Measurements from ENCODE around the gene RPL21. TPM values are rescaled to one million over a fixed set of nuclear protein-coding genes. Genes with fewer than 3 reads are reported as not detected.
A peak's percentile ranks its signal among the peaks of the same experiment; 100 is the strongest.

Gene RPL21
- total RNA-seq, 2 experiments from 2014 or later: 1,706 to 1,738 TPM

- CTCF ChIA-PET (ENCODE audit: unreplicated experiment): no interaction called here
Measured at GRCh38 chr13:27250833-27251165, 559 bp upstream of the RPL21 start.

DNA sequence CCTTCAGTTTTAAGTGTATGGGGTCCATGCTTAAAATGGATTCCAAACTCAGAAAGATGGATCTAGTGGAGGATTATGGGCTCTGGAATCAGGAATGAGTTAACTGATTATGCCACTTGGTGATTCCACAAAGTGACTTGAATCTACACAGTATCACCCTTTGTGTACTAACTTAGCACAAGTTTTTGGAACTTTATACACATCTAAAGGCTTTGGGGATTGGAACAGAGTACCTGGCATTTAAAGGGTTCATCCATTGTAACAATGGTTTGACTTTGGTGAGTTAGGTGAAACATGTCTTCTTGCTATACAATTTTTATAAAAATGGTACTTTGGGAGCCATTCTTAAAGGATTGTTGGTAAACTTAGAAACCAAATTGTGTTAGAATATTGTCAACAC lies 1.1 kb downstream of the RPL21 start:
- no peaks in the 10 kb centered on the region for H3K9me3 ChIP-seq (ENCODE audit: low read length)
- peaks cover 60% of the 10 kb centered on the region for H3K36me3 ChIP-seq (ENCODE audit: insufficient read depth, low read length)
- H3K27ac ChIP-seq (ENCODE audit: low read depth, low read length, poor library complexity, severe bottlenecking): peak overlapping the region; percentile 84
- no peaks in the 10 kb centered on the region for H3K9me2 ChIP-seq (ENCODE audit: insufficient read depth, low read length)
- peaks cover 48% of the 10 kb centered on the region for H3K4me1 ChIP-seq (ENCODE audit: insufficient read depth, low read length, poor library complexity, severe bottlenecking)
- H3K4me3 ChIP-seq (ENCODE audit: low read depth, low read length, poor library complexity, severe bottlenecking): peak overlapping the region; percentile 99
- intact Hi-C loops (cut with micrococcal nuclease; ENCODE audit: unreplicated experiment): loop anchor here (5.0 kb wide), 1 partner anchor 55 kb away; no protein-coding TSS in a partner anchor
- no peak overlapping the region for H2AFZ ChIP-seq (ENCODE audit: low read length)
- ChIA-PET POLR2A (interaction anchor here (1.0 kb wide), 1 partner anchor 53 kb away, joined by 4 read pairs; no protein-coding TSS in a partner anchor), CTCF (ENCODE audit: unreplicated experiment) (no interaction called here)
- H3K79me2 ChIP-seq (ENCODE audit: insufficient read depth, low read depth, low read length): peaks cover 69% of the 10 kb centered on the region
- peaks cover 18% of the 10 kb centered on the region; the same call in 1 of the 2 replicates for H4K20me1 ChIP-seq (ENCODE audit: insufficient read depth, low read length)
- no TSS peak for BruUV-seq (replicated peaks)
- no peak for TF ChIP-seq CTCF (conservative IDR thresholded peaks at IDR 0.05; ENCODE audit: low read length)
- TF ChIP-seq EZH2phosphoT487 (IDR thresholded peaks at IDR 0.05; ENCODE audit: borderline replicate concordance, low read depth, low read length): no peak
- H3K4me2 ChIP-seq (ENCODE audit: low read length): peak overlapping the region; percentile 89
- no peak for DNase-seq (ENCODE audit: low spot score)

More at GRCh38 chr13:27250833-27251165, 559 bp upstream of the RPL21 start:
- peaks cover 18% of the 10 kb centered on the region; the same call in 1 of the 2 replicates for H4K20me1 ChIP-seq (ENCODE audit: insufficient read depth, low read length)
- POLR2A ChIA-PET: interaction anchor here (0.7 kb wide), 2 partner anchors 25 to 254 kb away, joined by 3 read pairs; no protein-coding TSS in a partner anchor
- peak overlapping the region; percentile 89 for H3K4me2 ChIP-seq (ENCODE audit: low read length)
- no peak for DNase-seq (ENCODE audit: low spot score)
- peak overlapping the region; percentile 84 for H3K27ac ChIP-seq (ENCODE audit: low read depth, low read length, poor library complexity, severe bottlenecking)
- H3K79me2 ChIP-seq (ENCODE audit: insufficient read depth, low read depth, low read length): peaks cover 60% of the 10 kb centered on the region
- peak overlapping the region; percentile 47; the same call in 1 of the 2 replicates for H2AFZ ChIP-seq (ENCODE audit: low read length)
- no peaks in the 10 kb centered on the region for H3K9me2 ChIP-seq (ENCODE audit: insufficient read depth, low read length)
- intact Hi-C loops (cut with micrococcal nuclease; ENCODE audit: unreplicated experiment): loop anchor here (1.0 to 5.0 kb wide), 3 partner anchors 20 to 79 kb away; partner anchors contain the start of genes RASL11A and USP12
- peak overlapping the region; percentile 99 for H3K4me3 ChIP-seq (ENCODE audit: low read depth, low read length, poor library complexity, severe bottlenecking)
- BruUV-seq (replicated peaks): TSS peak; percentile 95
- no peaks in the 10 kb centered on the region for H3K9me3 ChIP-seq (ENCODE audit: low read length)
- TF ChIP-seq CTCF (conservative IDR thresholded peaks at IDR 0.05; ENCODE audit: low read length) (no peak), EZH2phosphoT487 (IDR thresholded peaks at IDR 0.05; ENCODE audit: borderline replicate concordance, low read depth, low read length) (no peak)
- peaks cover 44% of the 10 kb centered on the region for H3K36me3 ChIP-seq (ENCODE audit: insufficient read depth, low read length)
- H3K4me1 ChIP-seq (ENCODE audit: insufficient read depth, low read length, poor library complexity, severe bottlenecking): peaks cover 39% of the 10 kb centered on the region

- intact Hi-C loops (cut with micrococcal nuclease; ENCODE audit: unreplicated experiment): no loop called here
Measured at GRCh38 chr13:27257233-27257568, 5.8 kb downstream of the RPL21 start.

More at GRCh38 chr13:27257233-27257568, 5.8 kb downstream of the RPL21 start:
- TF ChIP-seq EZH2phosphoT487 (IDR thresholded peaks at IDR 0.05; ENCODE audit: borderline replicate concordance, low read depth, low read length) (no peak), CTCF (conservative IDR thresholded peaks at IDR 0.05; ENCODE audit: low read length) (no peak)
- Histone ChIP-seq H3K4me2 (ENCODE audit: low read length) (no peak overlapping the region), H2AFZ (ENCODE audit: low read length) (no peak overlapping the region), H3K36me3 (ENCODE audit: insufficient read depth, low read length) (peaks cover 100% of the 10 kb centered on the region), H3K4me3 (ENCODE audit: low read depth, low read length, poor library complexity, severe bottlenecking) (no peak overlapping the region), H4K20me1 (ENCODE audit: insufficient read depth, low read length) (peaks cover 28% of the 10 kb centered on the region; the same call in 1 of the 2 replicates), H3K9me2 (ENCODE audit: insufficient read depth, low read length) (no peaks in the 10 kb centered on the region), H3K9me3 (ENCODE audit: low read length) (no peaks in the 10 kb centered on the region), H3K79me2 (ENCODE audit: insufficient read depth, low read depth, low read length) (peaks cover 57% of the 10 kb centered on the region), H3K4me1 (ENCODE audit: insufficient read depth, low read length, poor library complexity, severe bottlenecking) (peaks cover 73% of the 10 kb centered on the region), H3K27ac (ENCODE audit: low read depth, low read length, poor library complexity, severe bottlenecking) (no peak overlapping the region)
- POLR2A ChIA-PET: interaction anchor here (0.5 to 1.4 kb wide), 5 partner anchors 8 to 232 kb away, joined by 3 to 6 read pairs (median 4); no protein-coding TSS in a partner anchor
- CTCF ChIA-PET (ENCODE audit: unreplicated experiment): no interaction called here
- no peak for DNase-seq (ENCODE audit: low spot score)
- no TSS peak for BruUV-seq (replicated peaks)

Data from OCI-LY7 (cell line).